Fibroblast of skin of right biceps (primary cell): Measurements from ENCODE around the gene CBX4.

Experiments
- DNase-seq: peaks from one replicate; pipeline ENCODE4 v3.0.0-alpha.2; 2013

Gene CBX4

DNA sequence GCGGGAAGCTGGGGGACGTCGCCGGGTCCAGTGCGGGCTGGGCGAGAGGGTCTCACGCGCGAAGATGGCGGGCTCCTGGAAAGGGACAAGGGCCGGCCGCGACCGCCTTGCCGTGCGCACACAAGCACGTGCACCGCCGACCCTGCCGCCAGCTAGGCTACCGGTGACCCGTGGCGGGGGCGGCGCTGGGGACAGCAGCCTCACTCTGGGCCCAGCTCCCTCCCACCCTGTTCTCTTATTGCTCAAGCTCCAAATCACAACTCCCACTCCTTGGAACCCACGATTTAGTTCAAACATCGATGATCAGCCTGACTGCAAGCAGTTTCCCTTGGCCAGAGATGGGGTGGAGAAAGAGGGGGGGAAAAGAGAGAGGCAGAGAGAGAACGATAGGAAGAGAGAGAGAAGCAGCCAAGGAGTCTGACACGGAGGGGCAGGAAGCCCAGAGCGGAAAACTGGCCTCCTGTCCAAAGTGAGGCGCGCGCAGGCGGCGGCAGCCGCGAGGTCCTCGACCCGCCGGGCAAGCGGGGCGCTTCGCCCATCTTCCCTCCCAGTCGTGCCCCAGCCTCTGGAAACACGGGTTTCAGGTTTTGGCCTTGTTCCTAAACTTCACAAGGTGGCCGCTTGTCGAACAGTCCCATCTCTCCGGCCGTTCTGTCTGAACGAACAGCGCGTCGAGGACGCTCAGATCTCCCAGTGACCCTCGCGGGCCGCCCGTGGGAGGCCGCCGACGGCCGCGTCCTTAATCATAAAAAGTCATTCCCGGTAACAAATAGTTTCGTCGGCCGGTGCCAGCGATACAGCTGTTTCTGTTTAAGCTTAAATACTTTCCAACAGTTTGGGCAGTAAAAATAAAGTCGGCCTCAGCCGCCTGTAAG, 40.7 kb downstream of the CBX4 start:
- DNase-seq = peak; percentile 36

DNA sequence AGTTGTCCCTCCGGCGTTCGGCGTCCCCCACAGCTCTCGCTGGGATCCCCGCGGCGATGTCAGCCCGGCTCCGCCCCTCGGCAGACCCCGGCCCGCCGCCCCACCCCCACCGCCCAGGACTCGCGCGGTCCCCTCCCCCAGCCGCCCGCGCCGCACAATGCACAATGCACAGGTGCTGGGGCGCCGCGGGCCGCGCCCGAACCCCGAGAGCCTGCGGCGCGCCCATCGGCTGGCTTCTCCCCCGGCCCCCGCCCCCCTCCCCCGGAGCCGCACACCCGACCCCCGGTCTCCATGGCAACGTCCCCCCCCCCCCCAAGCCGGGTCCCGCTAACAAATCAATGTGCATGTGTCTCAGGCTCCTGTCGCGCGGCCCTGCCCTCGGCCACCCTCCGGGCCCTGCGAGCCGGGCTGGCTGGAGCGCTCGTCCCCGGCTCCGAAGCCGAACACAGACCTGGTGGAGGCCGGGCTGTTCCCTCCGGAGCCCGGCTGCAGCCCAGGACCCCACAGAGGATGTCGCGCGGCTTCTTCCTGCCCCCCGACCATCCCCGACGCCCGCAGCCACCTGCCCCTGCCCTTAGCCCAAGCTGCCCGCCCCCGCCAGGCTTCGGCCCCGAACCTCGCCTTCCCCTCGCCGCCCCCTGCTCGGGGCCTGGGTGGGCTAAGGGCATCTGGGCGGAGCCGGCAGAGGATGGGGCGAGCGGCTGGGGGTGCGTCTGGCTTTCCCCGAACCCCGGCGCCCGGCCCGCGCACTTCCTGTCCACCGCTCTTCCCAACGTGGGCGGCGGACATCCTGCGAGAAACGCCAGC, 41.5 kb downstream of the CBX4 start:
- no peak for DNase-seq

DNA sequence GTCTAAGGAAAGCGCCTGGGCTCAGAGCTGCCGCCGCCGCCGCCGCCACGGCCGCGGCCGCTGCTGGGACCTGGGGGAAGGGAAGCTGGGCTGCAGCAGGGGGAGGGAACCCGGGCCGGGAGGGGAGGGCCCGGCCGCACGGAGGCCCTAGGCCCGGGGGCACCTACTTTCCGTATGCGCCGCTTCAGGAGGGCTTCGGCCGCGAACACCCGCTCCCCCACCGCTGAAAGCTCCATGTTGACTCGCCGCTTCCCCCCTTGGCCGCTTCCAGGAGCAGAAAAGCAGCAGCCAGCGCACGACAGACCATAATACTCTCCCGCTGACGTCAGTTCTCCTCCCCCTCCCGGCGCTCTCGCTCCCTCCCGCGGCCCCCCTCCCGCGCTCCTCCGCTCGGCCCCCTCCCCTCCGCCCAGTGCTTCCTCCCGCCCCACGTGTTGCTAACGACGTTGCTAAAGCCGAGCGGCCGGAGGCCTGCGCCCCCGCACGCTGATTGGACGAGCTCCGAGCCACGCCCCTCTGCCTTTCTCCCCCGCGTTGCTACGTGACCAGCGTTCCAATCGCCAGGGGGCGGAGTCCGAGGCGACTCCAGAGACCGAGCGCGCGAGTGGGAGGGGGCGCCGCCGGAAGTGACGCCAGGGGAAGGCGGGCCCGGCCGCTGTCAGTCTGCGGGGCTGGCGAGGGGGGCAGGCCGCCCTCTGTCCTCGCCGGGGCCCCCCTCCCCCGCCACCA, 42.3 kb downstream of the CBX4 start, which contains the start of gene CBX8:
Gene CBX8 (minus strand): TSS at position 315 of the 729 bp plus-strand sequence. CDS start 79 bp downstream, at position 236.
- DNase-seq = peak; percentile 99

DNA sequence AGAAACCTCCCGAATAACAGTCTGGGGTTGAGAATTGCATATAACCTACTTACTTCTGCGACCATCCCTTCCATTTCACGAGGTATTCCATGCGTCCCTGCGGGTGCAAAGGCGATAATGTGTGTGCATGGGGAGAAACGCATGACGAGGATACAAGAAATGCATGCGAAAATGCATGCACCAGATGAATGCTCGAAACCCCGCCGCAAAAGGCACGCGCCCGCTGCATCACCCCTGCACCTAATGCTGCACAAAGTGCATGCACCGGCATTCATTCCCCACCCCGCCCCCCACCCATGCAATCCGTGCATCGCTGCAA, 42.8 kb downstream of the CBX4 start:
- no peak for DNase-seq

DNA sequence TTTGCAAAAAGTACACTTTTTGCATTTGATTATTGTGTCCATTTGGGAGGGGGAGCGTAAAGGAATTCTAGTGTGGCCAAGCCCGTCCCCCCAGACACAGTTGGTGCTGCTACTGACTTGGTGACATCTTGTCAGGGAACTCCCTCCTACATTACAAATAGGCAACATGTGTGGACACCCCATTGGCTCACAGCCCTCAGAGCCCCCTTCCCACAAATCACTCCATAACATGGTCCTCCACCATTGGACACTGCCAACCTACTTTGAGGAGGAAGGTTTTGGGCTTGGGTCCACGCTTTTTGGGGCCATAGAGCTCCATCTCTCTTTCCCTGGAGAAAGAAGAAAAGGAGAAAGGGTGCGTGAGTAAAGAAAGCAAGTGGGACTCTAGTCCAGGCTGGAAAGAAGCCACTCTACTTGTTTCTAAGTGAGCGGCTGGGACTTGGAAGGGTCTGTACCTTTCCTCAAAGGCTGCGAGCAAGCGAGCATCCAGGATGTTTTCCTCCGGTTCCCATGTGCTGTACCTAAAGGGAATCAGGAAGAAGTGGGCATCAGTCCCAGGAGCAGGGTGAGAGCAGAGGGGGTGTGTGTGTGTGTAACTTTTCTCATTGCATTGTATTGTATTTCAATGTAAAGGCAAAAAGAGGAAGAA, 43.3 kb downstream of the CBX4 start:
- no peak for DNase-seq

DNA sequence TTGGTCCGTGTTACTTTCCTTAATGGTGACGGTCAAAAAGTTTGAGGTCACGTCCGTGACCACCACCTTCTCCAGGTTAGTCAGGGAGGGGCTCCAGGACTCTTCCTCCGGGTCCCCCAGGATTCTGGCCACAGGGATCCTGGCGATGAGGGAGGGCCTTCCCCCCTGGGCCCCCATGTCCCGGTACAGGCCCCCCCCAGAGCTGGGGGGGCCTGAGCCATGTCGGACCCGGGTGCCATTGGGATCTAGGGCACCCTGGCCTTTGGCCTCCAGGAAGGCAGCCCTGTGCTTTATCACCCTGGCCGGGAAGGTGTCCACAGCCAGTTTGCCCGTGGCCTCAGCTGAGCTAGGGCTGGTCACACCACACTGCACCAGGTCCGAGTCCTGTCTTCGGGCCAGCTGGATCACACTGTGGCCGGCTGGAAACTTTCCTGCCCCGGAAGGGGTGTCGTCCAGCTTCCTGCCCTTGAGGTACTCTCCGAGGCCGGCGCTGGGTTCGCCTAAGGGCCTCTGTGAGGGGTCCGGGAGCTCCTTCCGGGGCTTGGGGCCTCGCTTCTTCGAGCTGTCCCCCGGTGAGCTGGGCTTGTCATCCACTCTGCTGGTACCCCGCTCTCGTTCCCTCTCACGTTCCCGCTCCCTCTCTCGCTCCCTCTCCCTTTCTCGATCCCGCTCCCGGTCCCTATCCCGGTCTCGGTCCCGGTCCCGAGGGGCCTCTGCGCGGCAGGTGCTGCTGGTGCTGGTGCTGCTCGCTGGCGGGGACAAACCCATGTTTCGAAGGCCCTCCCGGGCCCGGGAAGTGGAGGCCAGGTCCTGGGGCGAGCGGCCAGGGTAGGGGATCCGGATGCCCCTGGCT, 44.4 kb downstream of the CBX4 start:
- no peak for DNase-seq

DNA sequence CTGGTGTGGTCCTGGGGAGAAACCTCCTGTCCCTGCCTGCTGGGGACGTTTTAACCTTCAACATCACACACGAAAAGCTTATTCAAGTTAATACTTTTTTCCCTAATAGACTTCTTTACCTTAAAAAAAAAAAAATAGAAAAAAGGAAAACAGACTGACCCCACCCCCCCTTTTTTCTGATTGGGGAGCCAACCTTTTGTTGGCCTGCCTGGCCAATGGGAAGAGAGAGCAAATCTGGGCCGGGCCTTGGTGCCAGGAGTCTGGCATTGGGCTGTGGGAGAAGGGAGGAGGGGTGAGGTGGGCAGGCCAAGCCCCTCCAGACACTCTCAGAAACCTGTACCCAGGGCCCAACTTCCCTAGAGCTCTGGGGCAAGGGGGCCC, 45.3 kb downstream of the CBX4 start:
- peak; percentile 40 for DNase-seq

DNA sequence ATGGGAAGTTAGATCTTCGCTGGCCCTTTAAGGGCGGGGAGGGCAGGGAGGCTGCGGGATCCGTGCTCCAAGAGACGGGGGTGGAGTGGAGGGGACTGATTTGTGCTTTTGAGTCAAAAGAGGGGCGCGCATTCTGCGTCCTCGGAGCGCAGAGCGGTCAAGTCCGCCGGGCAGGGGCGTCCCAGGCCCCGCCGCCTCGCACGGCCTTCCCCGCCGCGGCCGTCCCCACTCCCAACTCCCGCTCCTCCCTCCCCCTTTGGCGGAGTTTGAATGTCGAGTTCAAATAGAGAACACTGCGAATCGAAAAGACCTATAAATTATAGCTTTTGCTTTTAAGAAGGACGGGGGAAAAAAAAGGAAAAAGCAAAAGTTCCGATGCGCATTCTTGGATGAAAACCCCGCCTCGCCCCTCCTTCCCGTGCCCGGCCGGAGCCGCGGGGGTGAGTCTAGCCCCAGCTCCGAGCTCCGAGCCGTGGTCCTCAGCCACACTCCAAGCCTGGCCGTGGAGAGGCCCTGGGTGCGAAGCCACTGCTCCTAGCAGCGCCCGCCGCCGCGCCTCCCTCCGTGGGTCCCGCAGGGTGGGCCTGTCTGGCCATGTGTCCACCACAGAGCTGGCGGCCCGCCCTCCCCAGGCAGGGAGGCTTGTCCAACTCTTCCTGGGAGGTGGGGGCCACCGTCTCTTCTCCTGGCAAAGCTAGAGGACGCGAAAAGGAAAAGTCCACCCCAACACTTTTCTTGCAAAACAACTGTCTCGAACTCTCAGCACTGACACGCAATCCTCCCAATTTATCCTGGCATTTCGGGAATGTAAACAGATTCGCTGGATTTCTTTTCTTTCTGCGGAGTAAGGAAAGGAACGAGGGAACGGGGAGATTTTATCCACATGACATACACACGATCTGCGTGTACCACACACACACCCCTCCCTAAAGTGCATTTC, 46.0 kb downstream of the CBX4 start:
- DNase-seq = peak; percentile 73

DNA sequence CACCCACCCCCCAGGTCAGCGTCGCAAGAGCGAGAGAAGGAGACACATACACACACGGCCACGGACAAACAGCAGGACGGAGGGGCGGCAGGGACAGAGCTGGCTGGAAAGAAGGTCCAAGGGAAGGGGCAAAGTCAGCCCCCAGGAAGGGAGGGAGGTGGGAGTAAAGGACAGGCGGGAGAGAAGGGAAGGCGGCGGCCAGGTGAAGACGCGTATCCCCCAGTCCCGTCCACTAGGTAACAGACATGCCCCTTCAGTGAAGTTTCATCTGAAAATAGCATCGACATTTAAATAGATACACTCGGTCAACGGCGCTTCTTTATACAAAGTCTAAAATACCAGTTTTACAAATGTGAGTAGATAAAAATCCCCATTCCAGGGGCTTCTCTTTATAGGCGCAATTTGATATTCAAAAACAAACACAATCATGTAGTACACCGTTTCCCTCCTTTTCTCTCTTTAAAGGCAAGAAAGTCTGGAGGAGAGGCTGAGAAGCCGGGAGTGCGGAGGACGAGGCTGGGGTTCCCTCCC, 46.8 kb downstream of the CBX4 start:
- DNase-seq = no peak

DNA sequence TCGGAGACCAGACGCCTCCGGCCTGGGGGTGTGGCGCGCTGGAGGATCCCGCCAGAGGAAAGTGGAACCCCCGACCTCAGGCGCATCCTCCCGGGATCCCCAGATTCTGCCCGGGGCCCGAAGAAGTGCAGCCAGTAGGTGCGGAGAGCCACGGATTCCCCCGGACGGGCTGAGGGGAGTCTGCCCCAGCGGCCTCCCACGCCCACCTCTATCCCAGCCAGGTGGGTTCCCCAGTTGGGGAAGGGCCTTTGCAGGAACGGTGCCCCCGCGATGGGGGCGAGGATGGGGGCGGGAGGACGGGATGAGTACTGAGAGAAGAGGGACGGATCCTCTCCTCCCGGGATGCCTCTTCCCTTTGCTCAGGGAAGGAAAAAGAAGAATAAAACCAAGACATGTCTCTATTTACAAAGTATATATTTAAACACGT, 47.5 kb downstream of the CBX4 start:
- no peak for DNase-seq

DNA sequence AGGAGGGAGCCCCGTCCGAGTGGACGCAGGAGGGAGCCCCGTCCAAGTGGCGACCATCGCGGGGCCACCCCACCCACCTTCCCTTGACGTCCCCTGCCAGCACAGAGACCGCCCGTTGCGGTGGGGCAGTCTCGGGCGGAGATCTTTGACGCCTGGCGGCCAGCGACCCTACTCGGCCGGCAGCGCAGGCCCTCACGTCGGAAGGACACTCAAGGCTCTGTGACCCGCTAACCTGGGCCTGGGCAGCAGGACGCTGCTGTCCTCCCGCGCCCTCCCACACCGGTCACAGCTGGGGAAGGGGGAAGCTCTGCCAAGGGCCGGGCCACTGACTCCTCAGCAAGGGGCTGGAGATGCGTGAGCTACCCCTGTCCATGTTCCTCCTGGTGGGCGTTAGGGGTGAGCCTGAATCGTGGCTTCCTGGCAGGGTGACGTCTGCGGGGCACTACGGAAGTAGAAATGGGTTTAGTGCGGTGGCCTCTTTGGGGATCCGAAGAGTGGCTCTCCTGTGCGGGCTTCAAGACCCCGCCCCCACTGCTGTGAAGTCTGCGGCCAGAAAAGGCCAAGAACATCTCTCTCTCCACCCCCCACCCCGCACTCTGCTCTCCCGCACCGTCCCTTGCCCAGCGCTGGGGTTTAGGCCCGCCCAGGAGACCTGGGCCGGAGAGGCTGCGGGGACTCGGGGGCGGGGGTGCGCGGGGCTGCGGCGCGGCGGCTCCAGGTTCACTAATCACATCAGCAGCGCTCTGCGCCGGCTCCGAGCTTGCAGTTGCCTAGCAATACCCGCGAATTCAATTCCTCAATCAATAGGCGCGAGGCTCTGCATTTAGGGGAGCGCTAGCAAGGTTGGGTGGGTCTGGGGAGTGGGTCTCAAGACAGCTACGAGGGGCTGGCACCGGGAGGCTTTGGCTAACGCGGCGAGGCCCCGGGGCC, 48.2 kb downstream of the CBX4 start:
- no peak for DNase-seq

DNA sequence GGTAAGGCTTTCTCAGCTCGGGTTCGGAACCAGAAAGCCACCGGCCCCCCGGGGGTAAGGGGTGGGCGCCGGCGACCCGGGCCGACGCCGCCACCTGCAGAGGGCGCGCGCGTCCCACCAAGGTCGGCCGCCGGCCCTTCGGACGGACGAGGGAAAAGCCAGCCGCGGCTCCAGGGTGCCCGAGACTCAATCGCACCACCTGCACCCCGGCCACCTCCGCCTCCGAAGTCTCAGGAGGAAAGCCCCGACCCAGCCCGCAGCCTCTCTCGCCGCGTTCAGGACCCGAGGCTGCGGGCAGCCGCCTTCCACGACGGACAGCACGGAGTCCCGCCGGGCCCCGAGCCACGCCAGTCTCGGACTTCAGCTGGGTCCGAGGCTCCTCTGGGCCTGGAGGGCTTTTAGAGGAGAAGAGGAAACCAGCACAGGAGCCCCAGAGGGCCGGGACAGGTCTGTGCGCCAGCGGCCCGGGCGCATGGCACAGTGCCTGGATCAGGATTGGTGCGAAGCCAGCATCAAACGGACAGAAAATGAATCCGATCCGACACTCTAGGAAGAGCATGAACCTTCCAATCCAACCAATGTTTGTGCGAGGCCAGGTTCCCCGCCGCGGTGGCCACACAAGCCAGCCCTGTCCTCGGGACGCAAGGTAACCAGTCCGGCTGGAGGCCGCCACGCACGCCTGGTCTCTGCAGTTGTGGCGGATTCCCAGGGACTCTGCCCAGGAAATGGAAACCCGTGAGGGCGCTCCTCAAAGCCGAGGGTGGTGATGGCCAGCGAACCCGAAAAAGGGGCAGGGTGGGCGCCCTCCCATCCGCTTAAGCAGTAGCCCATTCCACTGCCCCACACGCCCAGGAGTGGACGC, 49.1 kb downstream of the CBX4 start:
- peak; percentile 23 for DNase-seq

DNA sequence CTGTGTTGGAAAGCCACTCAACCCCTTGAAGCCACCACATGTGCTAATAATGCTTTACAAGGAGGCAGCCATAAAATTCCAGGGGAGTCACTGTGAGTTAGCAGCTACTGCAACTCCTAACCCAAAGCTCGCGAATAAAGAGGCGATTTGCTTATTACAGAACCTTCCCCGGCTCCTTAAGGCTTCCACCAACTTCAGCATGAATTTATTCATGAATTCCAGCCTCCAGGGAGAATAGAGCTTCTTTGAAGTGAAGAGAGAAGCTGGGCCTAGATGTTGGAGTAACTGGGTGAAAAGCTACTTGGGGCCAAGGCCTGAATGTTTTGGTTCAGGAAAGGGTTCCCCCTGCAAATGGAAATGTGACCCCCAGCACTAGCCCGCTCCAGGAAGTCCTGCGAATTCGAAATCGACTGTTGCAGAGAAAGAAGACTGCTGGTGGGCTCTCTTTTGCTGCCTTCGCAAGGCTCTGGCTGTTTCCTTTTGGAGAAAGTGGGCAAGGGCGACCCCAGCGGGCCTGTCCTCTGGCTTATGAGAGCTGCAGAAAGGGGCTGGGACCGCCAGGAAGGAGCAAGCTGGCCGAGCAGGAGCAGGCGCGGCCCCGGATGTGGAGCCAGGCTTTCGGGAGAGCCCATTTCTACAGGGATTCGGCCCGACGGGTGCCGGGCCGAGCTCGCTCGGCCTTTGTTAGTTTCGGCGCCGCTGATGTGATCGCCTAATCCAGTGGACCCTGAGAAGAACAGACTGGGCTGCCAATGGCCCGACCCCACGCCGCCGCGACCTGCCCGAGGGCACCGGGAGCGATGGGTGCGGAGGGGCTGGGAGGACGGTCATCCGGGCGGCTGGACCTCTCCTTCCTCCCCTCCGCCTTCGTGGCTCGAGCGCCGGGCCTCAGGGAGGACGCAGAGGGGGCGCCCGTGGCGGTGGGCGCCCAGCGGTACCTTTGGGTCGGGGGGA, 50.0 kb downstream of the CBX4 start:
- no peak for DNase-seq

DNA sequence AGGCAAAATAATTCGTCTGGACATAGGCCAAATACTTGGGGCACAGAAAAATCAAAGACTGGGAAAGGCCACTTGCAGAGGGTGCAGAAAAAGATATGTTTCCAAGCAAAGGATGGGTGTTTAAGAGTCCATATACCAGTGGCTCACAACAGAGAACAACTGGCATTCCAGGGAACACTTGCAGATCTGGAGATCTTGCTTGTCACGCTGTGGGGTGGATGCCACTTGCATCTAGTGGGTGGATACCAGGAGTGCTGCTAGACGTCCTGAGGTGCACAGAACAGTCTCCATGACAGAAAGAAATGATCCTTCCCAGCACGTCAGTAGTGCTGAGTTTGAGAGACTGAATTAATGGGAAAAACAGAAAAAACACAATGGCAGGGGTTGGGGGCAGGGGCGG, 50.8 kb downstream of the CBX4 start:
- no peak for DNase-seq

DNA sequence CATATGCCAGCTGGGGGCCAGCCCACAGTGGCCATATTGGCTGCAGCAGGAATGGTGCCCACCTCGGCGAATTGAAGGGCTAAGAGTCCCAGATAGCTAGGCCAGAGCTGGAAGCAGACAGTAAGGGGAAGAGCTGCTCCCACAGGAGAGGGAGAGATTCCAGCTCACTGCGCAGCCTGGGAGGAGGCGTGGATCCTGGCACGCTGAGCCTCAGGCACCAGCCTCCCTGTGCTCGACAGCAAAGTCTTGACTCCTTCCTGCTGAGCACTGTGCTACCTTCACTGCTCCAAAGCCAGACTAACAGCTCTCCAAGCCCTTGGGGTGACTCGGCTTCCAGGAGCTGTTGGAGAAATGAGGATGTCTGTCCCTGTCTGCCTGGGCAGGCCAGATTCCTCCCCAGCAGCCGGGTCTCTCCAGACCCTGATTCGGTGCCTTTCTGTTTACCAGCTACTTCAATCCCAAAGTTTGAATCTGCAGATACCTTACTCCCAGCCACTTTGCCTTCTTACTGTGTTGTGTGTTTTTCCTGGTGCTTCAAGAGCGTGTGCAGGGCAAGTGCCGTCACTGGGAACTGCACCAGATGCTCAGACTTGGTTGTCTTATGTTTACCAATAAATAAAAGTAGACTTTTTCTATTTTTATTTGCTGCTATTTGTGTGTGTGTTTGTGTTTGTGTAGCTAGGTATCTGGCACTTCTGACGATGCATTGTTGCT, 52.2 kb downstream of the CBX4 start:
- no peak for DNase-seq
